Uterus (tissue), 2 donors: ENCODE data around the gene CASP7.

Experiments used
- POLR2A ChIP-seq, 2 donors: fragments of 450-650 bp; IDR thresholded peaks; one replicate each; pipeline ENCODE4 v1.6.1; 2016; ENCODE audit warnings: antibody characterized with exemption in 2 of 2, mild to moderate bottlenecking in 1 of 2, moderate library complexity in 1 of 2
- TF ChIP-seq, protein P1 (sequence below), 4 experiments: fragments of 200-600 bp in 2 of 4; fragments of 450-650 bp in 2 of 4; sonication (generic) in 2 of 4; IDR thresholded peaks; one replicate each; pipeline ENCODE4 v1.5.1; 2016 to 2019; ENCODE audit warnings: antibody characterized with exemption in 4 of 4, mild to moderate bottlenecking in 2 of 4, moderate library complexity in 1 of 4

DNA sequence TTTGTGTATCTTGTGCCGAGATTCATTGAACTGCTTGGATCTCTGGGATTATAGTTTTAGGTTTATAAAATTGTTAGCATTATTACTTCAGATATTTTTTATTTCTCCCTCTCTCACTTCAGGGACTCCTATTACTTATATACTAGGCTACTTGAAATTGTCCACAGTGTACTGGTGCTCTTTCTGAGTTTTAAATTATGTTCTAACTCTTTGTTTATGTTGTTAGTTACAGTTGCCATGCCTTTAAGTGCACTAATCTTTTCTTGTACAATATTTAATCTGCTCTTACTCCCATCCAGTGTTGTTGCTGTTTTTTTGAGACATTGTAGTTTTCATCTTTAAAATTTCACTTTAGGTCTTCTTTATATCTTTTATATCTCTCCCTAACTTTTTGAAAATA lies 84.9 kb downstream of the CASP7 start:
- TF ChIP-seq POLR2A (IDR thresholded peaks at IDR 0.05) = no peak
- TF ChIP-seq, protein P1, sequence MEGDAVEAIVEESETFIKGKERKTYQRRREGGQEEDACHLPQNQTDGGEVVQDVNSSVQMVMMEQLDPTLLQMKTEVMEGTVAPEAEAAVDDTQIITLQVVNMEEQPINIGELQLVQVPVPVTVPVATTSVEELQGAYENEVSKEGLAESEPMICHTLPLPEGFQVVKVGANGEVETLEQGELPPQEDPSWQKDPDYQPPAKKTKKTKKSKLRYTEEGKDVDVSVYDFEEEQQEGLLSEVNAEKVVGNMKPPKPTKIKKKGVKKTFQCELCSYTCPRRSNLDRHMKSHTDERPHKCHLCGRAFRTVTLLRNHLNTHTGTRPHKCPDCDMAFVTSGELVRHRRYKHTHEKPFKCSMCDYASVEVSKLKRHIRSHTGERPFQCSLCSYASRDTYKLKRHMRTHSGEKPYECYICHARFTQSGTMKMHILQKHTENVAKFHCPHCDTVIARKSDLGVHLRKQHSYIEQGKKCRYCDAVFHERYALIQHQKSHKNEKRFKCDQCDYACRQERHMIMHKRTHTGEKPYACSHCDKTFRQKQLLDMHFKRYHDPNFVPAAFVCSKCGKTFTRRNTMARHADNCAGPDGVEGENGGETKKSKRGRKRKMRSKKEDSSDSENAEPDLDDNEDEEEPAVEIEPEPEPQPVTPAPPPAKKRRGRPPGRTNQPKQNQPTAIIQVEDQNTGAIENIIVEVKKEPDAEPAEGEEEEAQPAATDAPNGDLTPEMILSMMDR (IDR thresholded peaks at IDR 0.05) = no peak
